ENCODE results near the gene TNIP1.

GRCh38 chr5:151077419-151077818, 3.4 kb downstream of the TNIP1 start:
- TF ChIP-seq CTCF (conservative IDR thresholded peaks at IDR 0.05; ENCODE audit: low read length) (no peak), EZH2phosphoT487 (IDR thresholded peaks at IDR 0.05; ENCODE audit: borderline replicate concordance, low read depth, low read length) (no peak)
